Hepatocyte (in vitro differentiated cells): ENCODE results near the gene EXD1. TPM values are rescaled to one million over a fixed set of nuclear protein-coding genes. Genes with fewer than 3 reads are reported as not detected.

Experiments used
- DNase-seq: peaks from one replicate; pipeline ENCODE4 v3.0.0-alpha.2; 2016; ENCODE audit warnings: low spot score
- H2AFZ ChIP-seq: fragments of 200-600 bp; sonication (generic); 2 replicates; pipeline ENCODE4 v1.6.0; 2016; ENCODE audit warnings: antibody characterized with exemption, mild to moderate bottlenecking
- H3K27ac ChIP-seq: fragments of 200-600 bp; sonication (generic); 2 replicates; pipeline ENCODE4 v1.5.1; 2016; ENCODE audit warnings: mild to moderate bottlenecking
- H3K27me3 ChIP-seq: fragments of 200-600 bp; sonication (generic); 2 replicates; pipeline ENCODE4 v1.6.1; 2016
- H3K36me3 ChIP-seq: fragments of 200-600 bp; sonication (generic); replicated peaks from 2 replicates; pipeline ENCODE4 v1.5.1; 2016; ENCODE audit warnings: low read depth; ENCODE audit not compliant: insufficient read depth
- H3K4me1 ChIP-seq: fragments of 200-600 bp; sonication (generic); 2 replicates; pipeline ENCODE4 v1.5.1; 2016; ENCODE audit warnings: mild to moderate bottlenecking, moderate library complexity; ENCODE audit not compliant: insufficient read depth
- H3K4me2 ChIP-seq: fragments of 200-600 bp; sonication (generic); 2 replicates; pipeline ENCODE4 v1.6.0; 2016
- H3K4me3 ChIP-seq: fragments of 200-600 bp; sonication (generic); 2 replicates; pipeline ENCODE4 v1.5.1; 2016; ENCODE audit warnings: mild to moderate bottlenecking
- H3K79me2 ChIP-seq: fragments of 200-600 bp; sonication (generic); 2 replicates; pipeline ENCODE4 v1.6.0; 2017; ENCODE audit warnings: mild to moderate bottlenecking
- H3K9me2 ChIP-seq: fragments of 200-600 bp; sonication (generic); replicated peaks from 2 replicates; pipeline ENCODE4 v1.6.0; 2017; ENCODE audit warnings: mild to moderate bottlenecking; ENCODE audit not compliant: insufficient read depth
- H3K9me3 ChIP-seq: fragments of 200-600 bp; sonication (generic); 2 replicates; pipeline ENCODE4 v1.5.1; 2016; ENCODE audit warnings: low read depth, mild to moderate bottlenecking
- H4K20me1 ChIP-seq: fragments of 200-600 bp; sonication (generic); 2 replicates; pipeline ENCODE4 v1.6.0; 2016; ENCODE audit warnings: mild to moderate bottlenecking; ENCODE audit not compliant: insufficient read depth, poor library complexity, severe bottlenecking
- EZH2 ChIP-seq: fragments of 200-600 bp; sonication (generic); IDR thresholded peaks from 2 replicates; pipeline ENCODE4 v1.6.1; 2016; ENCODE audit warnings: antibody characterized with exemption, mild to moderate bottlenecking, borderline replicate concordance
- EZH2phosphoT487 ChIP-seq: fragments of 200-600 bp; sonication (generic); IDR thresholded peaks from one replicate; pipeline ENCODE4 v1.6.1; 2018; ENCODE audit warnings: antibody characterized with exemption, mild to moderate bottlenecking, low read depth, moderate library complexity; ENCODE audit not compliant: unreplicated experiment, severe bottlenecking
- WGBS: methylation state at CpG from one replicate; pipeline ENCODE4 v1.1.6; 2016; ENCODE audit warnings: low lambda C conversion rate; ENCODE audit errors: missing lambda C conversion rate; 5-methylcytosine and 5-hydroxymethylcytosine counted together
- polyA plus RNA-seq: library from polyadenylated mRNA; unstranded; fragments of >200 nt; fragmentation: Nextera tagmentation; extraction: Ambion mirVana; gene quantifications from 2 replicates; pipeline ENCODE4 v1.2.1, GENCODE V29; 2016
- total RNA-seq: library from RNA; depleted of rRNA; stranded (reverse); fragments of >200 nt; gene quantifications from 2 replicates; pipeline ENCODE4 v1.2.3, GENCODE V29; 2014
- TF ChIP-seq, protein P1 (sequence below): fragments of 200-600 bp; sonication (generic); IDR thresholded peaks from 2 replicates; pipeline ENCODE4 v1.5.1; 2016; ENCODE audit warnings: antibody characterized with exemption, mild to moderate bottlenecking; ENCODE audit not compliant: poor library complexity

EXD1 gene
- total and polyA plus RNA-seq, 2 experiments from 2014 or later, result not detected

GRCh38 chr15:41205315-41205714, 25.2 kb downstream of the EXD1 start:
- Histone ChIP-seq H3K4me1 (no peaks in the 10 kb centered on the region), H3K27ac (no peak overlapping the region), H3K4me2 (no peak overlapping the region), H3K4me3 (no peak overlapping the region), H3K27me3 (no peaks in the 10 kb centered on the region), H3K9me2 (no peaks in the 10 kb centered on the region), H4K20me1 (no peaks in the 10 kb centered on the region), H2AFZ (no peak overlapping the region), H3K79me2 (no peaks in the 10 kb centered on the region), H3K36me3 (no peaks in the 10 kb centered on the region), H3K9me3 (no peaks in the 10 kb centered on the region)
- 80% methylated on average over 3 of the region's 3 CpGs for WGBS
- DNase-seq, result no peak
- no peak for TF ChIP-seq EZH2phosphoT487
- no peak for TF ChIP-seq EZH2
- TF ChIP-seq, protein P1, sequence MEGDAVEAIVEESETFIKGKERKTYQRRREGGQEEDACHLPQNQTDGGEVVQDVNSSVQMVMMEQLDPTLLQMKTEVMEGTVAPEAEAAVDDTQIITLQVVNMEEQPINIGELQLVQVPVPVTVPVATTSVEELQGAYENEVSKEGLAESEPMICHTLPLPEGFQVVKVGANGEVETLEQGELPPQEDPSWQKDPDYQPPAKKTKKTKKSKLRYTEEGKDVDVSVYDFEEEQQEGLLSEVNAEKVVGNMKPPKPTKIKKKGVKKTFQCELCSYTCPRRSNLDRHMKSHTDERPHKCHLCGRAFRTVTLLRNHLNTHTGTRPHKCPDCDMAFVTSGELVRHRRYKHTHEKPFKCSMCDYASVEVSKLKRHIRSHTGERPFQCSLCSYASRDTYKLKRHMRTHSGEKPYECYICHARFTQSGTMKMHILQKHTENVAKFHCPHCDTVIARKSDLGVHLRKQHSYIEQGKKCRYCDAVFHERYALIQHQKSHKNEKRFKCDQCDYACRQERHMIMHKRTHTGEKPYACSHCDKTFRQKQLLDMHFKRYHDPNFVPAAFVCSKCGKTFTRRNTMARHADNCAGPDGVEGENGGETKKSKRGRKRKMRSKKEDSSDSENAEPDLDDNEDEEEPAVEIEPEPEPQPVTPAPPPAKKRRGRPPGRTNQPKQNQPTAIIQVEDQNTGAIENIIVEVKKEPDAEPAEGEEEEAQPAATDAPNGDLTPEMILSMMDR, result no peak

GRCh38 chr15:41203395-41203794, 27.2 kb downstream of the EXD1 start:
- Histone ChIP-seq H3K27me3 (no peaks in the 10 kb centered on the region), H3K79me2 (no peaks in the 10 kb centered on the region), H4K20me1 (no peaks in the 10 kb centered on the region), H3K9me2 (no peaks in the 10 kb centered on the region), H3K27ac (no peak overlapping the region), H3K36me3 (no peaks in the 10 kb centered on the region), H3K4me1 (no peaks in the 10 kb centered on the region), H2AFZ (no peak overlapping the region), H3K4me2 (no peak overlapping the region), H3K9me3 (no peaks in the 10 kb centered on the region), H3K4me3 (no peak overlapping the region)
- DNase-seq, result no peak
- whole genome bisulfite sequencing, result 94% methylated on average over 7 of the region's 7 CpGs
- TF ChIP-seq EZH2phosphoT487, result no peak
- no peak for TF ChIP-seq EZH2
- TF ChIP-seq, protein P1, result no peak

DNA sequence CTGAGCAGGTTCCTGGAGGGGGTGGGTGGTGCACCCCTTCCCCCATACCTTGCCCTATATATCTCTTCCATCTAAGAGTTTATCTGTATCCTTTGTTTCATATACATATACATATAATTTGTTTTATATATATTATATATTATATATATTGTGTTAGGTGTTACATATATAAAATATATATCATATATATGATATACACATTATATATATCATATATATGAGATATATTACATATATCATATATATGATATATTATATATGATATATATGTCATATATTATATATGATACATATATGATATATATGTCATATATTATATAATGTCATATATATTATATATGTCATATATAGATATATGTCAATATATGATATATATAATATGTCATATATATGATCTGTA, 31.1 kb downstream of the EXD1 start:
- H3K36me3 ChIP-seq, result no peaks in the 10 kb centered on the region
- H4K20me1 ChIP-seq, result no peaks in the 10 kb centered on the region
- TF ChIP-seq EZH2phosphoT487, result no peak
- no peak for TF ChIP-seq EZH2
- TF ChIP-seq, protein P1, result no peak
- no peaks in the 10 kb centered on the region for H3K9me2 ChIP-seq
- H3K4me3 ChIP-seq, result no peak overlapping the region
- H3K27ac ChIP-seq, result no peak overlapping the region
- H3K27me3 ChIP-seq, result no peaks in the 10 kb centered on the region
- no peaks in the 10 kb centered on the region for H3K4me1 ChIP-seq
- no peak overlapping the region for H3K4me2 ChIP-seq
- H2AFZ ChIP-seq, result no peak overlapping the region
- no peak for DNase-seq
- no peaks in the 10 kb centered on the region for H3K79me2 ChIP-seq
- no peaks in the 10 kb centered on the region for H3K9me3 ChIP-seq

- Histone ChIP-seq H3K4me3 (no peak overlapping the region), H3K4me1 (no peaks in the 10 kb centered on the region), H2AFZ (no peak overlapping the region), H3K9me2 (no peaks in the 10 kb centered on the region), H3K79me2 (no peaks in the 10 kb centered on the region), H3K27ac (no peak overlapping the region), H4K20me1 (no peaks in the 10 kb centered on the region), H3K27me3 (no peaks in the 10 kb centered on the region), H3K9me3 (no peaks in the 10 kb centered on the region), H3K4me2 (no peak overlapping the region), H3K36me3 (no peaks in the 10 kb centered on the region)
- TF ChIP-seq, protein P1, result no peak
- no peak for TF ChIP-seq EZH2phosphoT487
- no peak for TF ChIP-seq EZH2
- DNase-seq, result no peak
- WGBS, result 89% methylated on average over 1 of the region's 1 CpG
These were observed 36.1 kb downstream of the EXD1 start for GRCh38 chr15:41194444-41194843.
